22Rv1 (cell line): Measurements from ENCODE around the gene CORO2B.

Experiments
- ZFX ChIP-seq: fragments of 450-650 bp; IDR thresholded peaks from 2 replicates; pipeline ENCODE4 v1.6.1; 2017; ENCODE audit warnings: antibody characterized with exemption, borderline replicate concordance
- TF ChIP-seq, protein P1 (sequence below): fragments of 450-650 bp; IDR thresholded peaks from 2 replicates; pipeline ENCODE4 v1.5.1; 2017; ENCODE audit warnings: mild to moderate bottlenecking

DNA sequence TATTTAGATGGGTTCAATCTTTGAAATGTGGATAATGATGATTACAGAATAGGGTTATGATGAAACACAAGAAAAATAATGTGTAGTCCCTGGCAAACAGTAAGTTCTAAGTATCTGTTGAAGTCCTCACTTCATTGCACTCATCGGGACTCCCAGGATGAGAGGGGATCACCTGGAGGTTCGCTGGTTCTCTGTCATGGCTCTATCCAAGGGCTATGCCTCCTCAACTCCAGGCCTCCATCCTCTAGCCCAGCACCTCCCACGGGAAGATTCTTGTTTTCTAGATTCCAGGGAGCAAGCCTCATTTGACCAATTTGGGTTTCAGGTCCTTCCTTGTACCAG, 196.4 kb downstream of the CORO2B start:
- TF ChIP-seq, protein P1, sequence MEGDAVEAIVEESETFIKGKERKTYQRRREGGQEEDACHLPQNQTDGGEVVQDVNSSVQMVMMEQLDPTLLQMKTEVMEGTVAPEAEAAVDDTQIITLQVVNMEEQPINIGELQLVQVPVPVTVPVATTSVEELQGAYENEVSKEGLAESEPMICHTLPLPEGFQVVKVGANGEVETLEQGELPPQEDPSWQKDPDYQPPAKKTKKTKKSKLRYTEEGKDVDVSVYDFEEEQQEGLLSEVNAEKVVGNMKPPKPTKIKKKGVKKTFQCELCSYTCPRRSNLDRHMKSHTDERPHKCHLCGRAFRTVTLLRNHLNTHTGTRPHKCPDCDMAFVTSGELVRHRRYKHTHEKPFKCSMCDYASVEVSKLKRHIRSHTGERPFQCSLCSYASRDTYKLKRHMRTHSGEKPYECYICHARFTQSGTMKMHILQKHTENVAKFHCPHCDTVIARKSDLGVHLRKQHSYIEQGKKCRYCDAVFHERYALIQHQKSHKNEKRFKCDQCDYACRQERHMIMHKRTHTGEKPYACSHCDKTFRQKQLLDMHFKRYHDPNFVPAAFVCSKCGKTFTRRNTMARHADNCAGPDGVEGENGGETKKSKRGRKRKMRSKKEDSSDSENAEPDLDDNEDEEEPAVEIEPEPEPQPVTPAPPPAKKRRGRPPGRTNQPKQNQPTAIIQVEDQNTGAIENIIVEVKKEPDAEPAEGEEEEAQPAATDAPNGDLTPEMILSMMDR, result no peak
- no peak for TF ChIP-seq ZFX
